ENCODE results near the gene ANKDD1B.

GRCh38 chr5:75667586-75667985 is 56.3 kb downstream of the ANKDD1B start:
- TF ChIP-seq CTCF (IDR thresholded peaks at IDR 0.05; ENCODE audit: control extremely low read depth in 1 of 3, insufficient read depth in 1 of 3, low read depth in 1 of 3, low read length in 3 of 3) (peak in 2 of 3 experiments; percentile 24 to 27; a peak in 2 of 4 replicates), POLR2A (IDR thresholded peaks at IDR 0.05; ENCODE audit: control extremely low read depth in 1 of 2, low read depth in 2 of 2, low read length in 2 of 2) (no peak), EZH2 (IDR thresholded peaks at IDR 0.05; ENCODE audit: low read depth, low read length, severe bottlenecking) (no peak), TAF1 (IDR thresholded peaks at IDR 0.05; ENCODE audit: low read depth, low read length) (no peak), USF2 (IDR thresholded peaks at IDR 0.05; ENCODE audit: low read length) (no peak), TAF7 (optimal IDR thresholded peaks at IDR 0.05; ENCODE audit: borderline replicate concordance, low read depth, low read length) (no peak)

Measured in H1 (cell line).